GM18519 (cell line): Measurements from ENCODE around the gene PRKD2.
"Not testable (repeated sequence)": the region's sequence is repeated elsewhere in the genome, so short reads cannot be mapped to it uniquely, and the experiment has no call there.

Source experiments
- ATAC-seq: cut with Tn5 transposase; IDR thresholded peaks from one replicate; pipeline ENCODE4 v1.9.1; 2021; ENCODE audit warnings: mild to moderate bottlenecking, moderate library complexity; ENCODE audit not compliant: unreplicated experiment, low FRiP score

Gene PRKD2

DNA sequence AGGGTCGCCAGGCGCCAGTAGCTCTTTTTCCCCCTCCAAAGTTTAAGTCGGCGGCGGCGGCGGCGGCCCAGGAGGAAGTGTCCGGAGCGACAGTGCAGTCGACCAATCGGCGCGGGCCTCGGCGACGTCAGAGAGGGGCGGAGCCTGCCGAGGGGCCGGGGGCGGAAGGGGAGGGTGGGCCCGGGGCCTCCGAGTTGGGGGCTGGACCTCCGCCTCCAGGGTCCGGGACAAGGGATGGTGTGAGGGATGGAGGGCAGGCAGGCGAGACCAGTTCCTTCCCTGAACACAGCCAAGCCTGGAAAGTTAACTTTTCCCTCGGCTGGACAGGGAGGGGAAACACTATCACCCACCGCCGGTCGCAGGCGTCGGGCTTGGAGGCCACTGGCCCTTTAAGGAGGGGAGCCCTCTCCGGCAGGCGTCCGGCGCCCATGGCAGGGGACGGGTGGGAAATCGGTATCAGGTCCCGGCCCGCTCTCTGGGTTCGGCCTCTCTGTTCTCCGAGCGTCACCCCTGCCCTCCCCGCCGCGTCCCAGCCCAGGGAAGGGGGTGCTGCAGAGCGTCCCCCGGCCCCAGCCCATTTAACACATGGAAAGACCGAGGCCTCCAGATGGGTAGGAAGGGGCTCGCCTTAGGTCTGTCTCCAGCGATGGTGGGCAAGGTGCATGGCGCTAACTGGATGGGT lies at the start of gene PRKD2:
Gene PRKD2 (minus strand): TSS at position 81 of the 682 bp plus-strand sequence. CDS start 744 bp downstream, outside the sequence.
- ATAC-seq: no peak

DNA sequence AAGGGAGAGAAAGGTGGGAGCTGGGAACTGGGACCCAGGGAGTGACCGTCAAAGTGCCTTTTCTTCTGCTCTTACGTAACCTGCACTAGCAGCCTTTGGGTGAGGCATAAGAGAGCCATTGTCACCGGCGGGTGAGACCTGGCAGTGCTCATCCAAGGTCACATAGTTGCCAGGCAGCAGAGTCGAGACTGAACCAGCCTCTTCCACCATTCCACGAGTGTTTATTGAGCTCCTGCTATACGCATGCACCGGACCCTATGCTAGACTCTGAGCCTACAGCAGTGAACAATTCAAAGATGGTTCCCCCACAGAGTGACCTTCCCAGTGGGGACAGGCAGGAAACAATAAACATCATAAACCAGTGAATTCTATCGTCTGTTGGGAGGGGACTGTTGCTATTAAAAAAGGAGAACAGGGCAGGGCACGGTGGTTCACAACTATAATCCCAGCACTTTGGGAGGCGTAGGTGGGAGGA lies 47.9 kb upstream of the PRKD2 start:
- no peak for ATAC-seq

DNA sequence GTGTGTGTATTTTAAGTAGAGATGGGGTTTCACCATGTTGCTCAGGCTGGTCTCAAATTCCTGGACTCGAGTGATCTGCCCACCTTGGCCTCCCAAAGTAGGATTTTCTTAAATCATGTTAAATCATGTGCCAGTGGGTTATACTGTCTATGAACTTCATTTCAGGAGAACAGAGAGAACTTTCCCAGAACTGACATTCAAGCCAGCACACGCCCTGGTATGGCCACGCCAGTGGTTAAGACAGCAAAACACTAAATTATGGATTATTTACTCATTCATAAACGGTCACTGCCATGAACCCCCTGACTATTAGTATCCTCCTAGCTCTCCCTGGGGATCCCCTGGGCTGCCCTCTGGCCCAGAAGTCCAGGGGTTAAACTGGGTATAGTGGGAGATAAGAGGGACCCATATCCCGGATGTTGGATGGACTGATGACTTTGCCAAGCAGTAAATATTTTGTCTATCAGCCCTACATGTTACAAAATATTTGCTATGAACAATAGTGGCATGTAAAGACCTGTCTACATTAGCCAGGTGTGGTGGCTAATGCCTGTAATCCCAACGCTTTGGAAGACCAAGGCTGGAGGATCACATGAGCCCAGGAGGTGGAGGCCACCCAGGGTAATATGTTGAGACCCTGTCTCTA lies 45.5 kb upstream of the PRKD2 start:
- ATAC-seq: no peak

DNA sequence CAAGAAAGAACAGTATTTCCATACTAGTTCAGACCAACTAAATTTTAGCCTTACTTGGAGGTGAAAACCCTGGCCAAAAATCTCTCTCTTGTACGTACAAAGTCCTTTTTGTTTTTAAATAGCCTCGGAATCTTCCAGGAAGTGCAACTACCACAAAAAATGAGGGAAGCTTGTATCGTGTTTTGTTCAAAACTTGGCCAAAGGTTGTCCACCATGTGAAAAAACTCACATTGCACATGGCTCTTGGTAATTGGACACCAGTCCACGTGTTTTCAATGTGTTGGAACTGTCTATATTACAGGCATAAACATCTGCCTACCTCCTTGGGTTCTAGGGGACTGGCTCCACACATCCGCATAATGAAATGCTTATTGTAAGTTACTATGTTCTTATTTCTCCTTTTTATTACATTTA lies 44.5 kb upstream of the PRKD2 start:
- no peak for ATAC-seq

DNA sequence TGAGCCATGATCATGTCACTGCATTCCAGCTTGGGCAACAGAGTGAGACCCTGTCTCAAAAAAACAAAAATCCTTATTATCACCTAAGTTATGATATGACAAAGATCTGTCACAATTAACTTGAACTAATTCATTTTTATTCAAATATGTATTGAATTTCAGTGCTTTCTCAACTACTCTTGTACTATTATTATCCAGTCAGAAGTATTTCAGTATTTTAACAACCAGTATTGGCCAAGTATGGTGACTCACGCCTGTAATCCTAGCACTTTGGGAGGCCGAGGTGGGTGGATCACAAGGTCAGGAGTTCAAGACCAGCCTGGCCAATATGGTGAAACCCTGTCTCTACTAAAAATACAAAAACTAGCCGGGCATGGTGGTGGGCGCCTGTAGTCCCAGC lies 44.0 kb upstream of the PRKD2 start:
- not testable (repeated sequence) for ATAC-seq

DNA sequence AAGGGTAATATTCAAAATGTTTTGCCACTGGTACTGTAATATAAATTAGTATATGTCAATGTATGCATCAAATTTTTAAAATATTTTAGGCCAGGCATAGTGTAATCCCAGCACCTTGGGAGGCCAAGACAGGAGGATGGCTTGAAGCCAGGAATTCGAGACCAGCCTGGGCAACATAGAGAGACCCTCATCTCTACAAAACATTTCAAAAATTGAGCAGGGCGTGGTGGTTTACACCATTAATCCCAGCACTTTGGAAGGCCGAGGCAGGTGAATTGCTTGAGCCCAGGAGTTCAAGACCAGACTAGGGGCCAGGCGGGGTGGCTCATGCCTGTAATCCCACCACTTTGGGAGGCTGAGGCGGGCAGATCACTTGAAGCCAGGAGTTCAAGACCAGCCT lies 43.4 kb upstream of the PRKD2 start:
- ATAC-seq: no peak

DNA sequence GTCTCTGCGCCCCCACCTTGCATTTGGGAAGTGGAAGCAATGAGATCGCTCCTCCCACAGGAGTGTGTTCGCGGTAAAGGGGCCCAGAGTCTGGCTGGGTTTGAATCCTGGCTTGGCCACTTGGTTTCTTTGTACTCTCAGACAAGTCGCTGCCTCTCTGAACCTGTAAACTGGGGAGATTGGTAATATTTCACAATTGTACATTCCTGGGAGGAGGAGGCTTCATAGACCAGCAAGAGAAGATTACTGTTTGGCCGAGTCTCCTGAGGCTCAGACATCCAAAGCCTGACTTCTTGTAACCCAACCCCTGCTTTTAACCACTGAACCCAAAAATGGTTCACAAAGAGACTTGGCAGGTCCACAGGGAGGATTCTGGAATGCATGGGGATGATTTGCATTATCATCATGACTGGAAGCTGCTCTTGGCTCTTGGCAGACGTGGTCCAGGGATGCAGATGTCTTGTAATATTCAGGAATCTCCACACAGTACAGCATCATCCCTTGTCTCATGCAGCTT lies 43.0 kb upstream of the PRKD2 start:
- ATAC-seq: no peak

DNA sequence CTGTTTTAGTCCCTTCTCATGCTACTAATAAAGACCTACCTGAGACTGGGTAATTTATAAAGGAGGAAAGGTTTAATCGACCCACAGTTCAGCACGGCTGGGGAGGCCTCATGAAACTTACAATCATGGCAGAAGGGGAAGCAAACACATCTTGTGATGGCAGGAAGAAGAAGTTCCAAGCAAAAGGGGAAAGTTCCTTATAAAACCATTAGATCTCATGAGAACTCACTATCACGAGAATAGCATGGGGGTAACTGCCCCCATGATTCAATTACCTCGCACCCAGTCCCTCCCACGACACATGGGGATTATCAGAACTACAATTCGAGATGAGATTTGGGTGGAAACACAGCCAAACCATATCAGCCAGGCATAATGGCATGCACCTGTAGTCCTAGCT lies 42.3 kb upstream of the PRKD2 start:
- no peak for ATAC-seq

DNA sequence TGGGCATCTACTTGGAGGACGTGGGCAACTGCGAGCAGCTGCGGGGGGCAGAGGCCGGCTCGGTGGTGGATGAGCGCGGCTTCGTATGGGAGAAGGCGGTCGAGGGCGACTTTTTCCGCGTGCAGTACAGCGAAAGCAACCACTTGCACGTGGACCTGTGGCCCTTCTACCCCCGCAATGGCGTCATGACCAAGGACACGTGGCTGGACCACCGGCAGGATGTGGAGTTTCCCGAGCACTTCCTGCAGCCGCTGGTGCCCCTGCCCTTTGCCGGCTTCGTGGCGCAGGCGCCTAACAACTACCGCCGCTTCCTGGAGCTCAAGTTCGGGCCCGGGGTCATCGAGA lies 39.6 kb upstream of the PRKD2 start:
- ATAC-seq: no peak

DNA sequence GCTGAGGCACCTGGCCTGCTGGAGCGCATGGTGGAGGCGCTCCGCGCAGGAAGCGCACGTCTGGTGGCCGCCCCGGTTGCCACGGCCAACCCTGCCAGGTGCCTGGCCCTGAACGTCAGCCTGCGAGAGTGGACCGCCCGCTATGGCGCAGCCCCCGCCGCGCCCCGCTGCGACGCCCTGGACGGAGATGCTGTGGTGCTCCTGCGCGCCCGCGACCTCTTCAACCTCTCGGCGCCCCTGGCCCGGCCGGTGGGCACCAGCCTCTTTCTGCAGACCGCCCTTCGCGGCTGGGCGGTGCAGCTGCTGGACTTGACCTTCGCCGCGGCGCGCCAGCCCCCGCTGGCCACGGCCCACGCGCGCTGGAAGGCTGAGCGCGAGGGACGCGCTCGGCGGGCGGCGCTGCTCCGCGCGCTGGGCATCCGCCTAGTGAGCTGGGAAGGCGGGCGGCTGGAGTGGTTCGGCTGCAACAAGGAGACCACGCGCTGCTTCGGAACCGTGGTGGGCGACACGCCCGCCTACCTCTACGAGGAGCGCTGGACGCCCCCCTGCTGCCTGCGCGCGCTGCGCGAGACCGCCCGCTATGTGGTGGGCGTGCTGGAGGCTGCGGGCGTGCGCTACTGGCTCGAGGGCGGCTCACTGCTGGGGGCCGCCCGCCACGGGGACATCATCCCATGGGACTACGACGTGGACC lies 39.1 kb upstream of the PRKD2 start:
- no peak for ATAC-seq

DNA sequence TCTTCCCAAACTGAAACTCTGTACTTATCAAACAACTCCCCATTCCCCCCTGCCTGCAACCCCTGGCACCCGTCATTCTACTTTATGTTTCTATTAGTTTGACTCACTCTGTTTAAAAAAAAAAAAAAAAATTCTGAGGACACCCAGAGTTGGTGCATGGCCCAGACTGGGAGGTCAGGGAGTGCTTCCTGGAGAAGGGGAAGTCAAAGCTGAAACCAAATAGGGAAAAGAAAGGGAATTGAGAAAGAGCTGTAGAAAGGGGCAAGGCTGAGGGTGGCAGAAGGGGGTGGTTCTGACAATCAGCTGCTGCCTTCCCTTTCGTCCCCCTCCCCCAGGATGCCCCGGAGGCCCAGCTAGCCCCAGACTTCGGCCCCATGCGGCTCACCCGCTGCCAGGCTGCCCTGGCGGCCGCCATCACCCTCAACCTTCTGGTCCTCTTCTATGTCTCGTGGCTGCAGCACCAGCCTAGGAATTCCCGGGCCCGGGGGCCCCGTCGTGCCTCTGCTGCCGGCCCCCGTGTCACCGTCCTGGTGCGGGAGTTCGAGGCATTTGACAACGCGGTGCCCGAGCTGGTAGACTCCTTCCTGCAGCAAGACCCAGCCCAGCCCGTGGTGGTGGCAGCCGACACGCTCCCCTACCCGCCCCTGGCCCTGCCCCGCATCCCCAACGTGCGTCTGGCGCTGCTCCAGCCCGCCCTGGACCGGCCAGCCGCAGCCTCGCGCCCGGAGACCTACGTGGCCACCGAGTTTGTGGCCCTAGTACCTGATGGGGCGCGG lies 38.4 kb upstream of the PRKD2 start:
- no peak for ATAC-seq

DNA sequence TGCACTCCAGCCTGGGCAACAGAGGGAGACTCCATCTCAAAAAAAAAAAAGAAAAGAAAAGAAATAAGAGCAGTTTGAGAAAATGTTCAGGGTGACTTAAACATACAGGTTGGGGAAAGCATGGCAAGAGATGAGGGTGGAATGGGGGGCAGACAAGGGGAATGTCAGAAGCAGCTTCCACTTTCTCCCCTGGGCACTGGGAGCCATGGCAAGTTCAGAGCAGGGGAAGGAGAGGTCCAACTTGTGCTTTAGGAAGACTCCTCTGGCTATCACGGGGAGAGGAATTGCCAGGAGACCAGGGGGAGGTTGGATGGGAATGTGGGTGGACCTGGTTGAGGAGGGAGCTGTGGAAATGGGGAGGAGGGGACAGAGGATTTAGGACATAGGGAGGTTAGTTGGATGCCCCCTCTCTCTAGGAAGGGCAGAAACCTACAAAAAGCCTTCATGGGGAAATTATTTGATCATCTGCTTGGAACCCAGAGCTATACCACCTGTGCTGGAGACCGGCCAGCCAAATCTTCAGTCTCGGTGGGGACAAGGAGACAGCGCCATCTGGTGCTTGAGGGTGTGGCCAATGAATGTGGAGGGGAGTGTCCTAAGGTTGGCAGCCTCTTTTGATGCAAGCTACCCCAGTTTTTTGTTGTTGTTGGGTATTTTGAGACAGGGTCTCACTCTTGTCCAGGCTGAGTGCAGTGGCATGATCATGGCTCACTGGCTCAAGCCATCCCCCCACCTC lies 36.7 kb upstream of the PRKD2 start:
- no peak for ATAC-seq

DNA sequence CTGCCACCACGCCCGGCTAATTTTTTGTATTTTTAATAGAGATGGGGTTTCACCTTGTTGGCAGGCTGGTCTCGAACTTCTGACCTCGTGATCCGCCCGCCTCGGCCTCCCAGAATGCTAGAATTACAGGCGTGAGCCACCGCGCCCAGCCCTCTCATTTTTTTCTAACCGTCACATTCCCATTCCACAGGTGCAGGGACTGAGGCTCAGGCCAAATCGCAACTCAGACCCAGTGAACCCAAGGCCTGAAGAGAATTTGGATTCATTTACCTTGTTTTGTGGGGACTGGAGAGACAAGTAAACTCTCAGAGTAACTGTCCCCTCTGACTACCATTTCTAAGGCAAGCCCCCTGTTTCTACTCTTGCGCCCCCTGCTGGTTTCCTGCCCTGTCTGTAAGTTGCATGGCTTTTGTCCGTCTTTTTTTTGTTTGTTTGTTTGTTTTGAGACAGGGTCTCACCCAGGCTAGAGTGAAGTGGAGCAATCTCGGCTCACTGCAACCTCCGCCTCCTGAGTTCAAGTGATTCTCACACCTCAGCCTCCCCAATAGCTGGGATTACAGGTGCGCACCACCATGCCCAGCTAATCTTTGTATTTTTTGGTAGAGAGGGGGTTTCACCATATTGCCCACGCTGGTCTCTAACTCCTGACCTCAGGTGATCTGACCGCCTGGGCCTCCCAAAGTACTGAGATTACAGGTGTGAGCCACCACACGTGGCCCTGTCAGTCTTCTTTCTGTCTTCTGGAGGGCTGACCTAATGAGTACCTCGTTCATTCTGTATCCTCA lies 31.6 kb upstream of the PRKD2 start:
- ATAC-seq: no peak

DNA sequence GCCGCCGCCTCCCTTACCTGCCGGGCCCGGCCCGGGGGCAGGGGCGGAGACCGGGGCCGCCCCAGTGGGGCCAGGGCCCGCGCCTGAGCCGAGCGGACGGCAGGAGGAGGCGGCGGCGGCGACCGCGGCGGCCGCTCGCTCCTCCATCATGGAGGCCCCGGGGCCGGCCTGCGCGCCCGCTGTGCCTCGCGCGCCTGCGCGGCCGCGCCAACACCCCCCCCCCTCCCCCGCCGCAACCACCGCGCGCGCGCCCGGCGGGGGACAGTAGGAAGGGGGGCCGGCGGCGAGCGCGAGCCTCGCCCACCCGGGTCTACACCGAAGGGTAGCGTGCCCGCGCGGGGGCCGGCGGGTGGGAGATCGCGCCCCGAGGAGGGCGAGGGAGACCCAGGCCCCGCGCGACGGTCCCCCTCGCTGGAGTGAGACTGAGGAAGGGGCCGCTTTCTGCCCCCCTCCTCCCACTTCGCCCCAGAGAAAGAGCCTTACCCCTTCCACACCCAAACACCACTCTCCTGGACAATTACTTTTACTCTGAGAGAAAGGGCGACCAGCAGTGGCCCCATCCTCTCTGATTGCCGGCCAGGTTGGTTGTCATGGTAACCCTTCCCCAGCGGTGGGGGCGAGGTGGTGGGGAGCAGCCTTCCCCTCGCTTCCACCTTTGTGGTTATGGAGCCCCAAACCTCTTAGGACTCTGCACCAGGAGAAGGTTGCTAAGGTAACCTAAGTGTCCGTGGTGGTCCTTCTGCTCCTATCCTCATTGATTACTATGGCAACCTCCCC lies 29.6 kb upstream of the PRKD2 start, which contains the start of gene STRN4:
Gene STRN4 (minus strand): TSS at position 170 of the 777 bp plus-strand sequence. CDS start 20 bp downstream, at position 150.
- no peak for ATAC-seq

DNA sequence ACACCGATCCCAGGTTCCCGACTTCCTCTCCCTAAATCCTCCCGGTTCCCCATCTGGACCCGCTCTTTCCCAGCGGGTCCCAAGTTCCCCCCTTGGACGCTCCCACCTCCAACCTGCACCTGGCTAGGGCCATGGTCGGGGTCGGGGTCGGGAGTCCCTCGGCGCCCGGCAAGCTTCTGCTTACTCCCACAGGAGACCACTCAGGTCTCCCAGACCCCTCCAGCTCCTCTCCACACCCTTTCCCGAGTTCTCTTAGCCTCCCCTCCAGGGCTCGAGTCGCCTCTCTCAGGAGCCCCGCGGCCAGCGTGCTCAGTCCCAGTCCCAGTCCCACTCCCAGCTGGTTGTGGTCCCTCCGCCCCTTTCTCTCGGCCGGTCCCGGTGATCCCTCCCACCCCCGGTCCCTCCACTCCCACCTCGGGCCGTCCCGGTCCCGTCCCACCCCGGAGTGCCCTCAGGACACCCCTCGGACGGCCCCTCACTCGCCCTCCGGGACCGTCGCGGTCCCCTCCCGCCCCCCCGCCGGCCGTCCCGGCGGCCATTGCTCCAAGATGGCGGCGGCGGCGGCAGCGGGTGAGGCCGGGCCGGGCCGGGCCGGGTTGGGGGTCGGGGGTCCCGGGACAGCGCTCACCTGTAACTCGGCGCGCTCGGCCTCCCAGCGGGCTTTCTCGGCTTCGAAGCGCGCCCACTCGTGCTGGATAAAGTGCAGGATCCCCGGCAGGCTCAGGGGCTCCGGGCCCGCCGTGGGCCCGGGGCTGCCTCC lies 28.8 kb upstream of the PRKD2 start, which contains the start of gene FKRP:
Gene FKRP (plus strand): TSS at position 537 of the 760 bp plus-strand sequence. CDS start 9,394 bp downstream, outside the sequence.
- ATAC-seq: no peak

DNA sequence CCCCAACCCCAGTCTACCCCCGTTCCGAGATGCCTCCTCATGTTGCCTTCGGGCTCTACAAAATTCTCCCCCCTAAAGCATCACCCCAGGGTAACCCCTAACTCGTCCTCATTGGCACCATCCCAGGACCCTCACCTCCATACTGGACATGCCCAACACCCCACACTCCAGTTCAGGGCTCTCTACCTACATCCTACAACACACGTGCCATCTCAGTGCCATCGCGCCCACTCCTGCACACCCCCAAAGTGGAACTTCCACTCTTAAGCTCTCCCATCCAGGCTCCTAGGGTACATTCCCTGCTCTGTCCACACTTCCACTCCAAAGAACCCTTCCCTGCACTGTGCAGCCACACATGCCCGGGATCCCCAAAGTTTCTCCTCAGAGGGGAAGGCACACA lies 28.1 kb upstream of the PRKD2 start:
- ATAC-seq: no peak

DNA sequence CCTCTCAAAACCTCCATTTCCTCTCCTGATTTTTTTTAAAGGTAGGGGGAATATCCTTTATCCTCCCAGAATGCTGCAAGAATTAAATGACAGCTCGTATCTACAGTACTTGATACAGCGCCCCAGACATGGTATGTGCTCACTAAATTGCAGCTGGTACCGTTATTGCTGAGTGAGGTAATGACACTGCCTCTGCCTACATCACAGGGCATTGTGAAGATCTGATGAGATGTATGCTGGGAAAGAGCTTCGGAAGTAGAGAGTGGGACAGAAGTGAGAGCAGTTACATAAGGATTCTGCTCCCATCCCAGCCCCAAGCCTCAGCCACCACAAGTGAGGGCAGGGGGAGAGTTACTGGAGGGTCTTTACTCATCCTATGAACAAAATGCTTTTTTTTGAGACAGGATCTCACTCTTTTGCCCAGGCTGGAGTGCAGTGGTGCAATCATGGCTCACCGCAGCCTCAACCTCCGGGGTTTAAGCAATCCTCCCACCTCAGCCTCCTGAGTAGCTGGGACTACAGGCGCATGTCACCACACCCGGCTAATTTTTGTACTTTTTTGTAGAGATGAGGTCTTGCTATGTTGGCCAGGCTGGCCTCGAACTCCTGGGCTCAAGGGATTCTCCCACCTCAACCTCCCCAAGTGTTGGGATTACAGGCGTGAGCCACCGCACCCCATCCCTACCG lies 27.2 kb upstream of the PRKD2 start:
- no peak for ATAC-seq
